ENCODE results near the gene MOB3A.

MOB3A gene

GRCh38 chr19:2122982-2123381 lies 26.9 kb upstream of the MOB3A start:
- no peak for DNase-seq

- no peak for DNase-seq
These were observed 26.1 kb upstream of the MOB3A start for GRCh38 chr19:2122251-2122650.

DNA sequence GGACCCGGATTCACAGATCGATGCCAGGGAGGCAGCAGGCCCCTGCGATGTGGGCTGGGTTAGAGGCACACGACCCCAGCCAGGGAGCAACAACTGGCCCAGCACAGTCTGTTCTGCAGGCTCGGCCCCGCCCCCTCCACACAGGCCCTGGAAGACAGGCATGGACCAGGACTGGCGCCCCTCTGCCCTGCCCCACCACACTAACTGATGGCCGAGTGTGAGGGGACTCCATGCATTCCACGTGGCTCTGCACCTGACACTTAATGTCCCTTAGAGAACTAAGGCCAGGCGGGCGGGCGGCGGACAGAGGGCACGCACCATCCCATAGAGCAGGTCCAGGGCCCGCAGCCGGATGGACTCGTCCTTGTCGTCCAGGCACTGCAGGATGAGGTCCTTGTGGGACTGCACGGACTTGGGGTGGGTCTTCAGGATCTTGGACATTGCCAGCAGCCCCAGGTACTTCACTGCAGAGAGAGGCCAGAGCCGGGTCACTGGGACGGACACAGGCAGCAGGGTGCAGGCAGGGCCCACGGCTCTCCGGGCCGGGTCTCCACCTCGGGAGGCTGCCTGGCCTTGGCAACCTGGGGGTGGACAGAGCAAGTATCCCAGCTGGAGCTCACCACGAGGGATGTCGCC lies 25.4 kb upstream of the MOB3A start:
- no peak for DNase-seq

DNA sequence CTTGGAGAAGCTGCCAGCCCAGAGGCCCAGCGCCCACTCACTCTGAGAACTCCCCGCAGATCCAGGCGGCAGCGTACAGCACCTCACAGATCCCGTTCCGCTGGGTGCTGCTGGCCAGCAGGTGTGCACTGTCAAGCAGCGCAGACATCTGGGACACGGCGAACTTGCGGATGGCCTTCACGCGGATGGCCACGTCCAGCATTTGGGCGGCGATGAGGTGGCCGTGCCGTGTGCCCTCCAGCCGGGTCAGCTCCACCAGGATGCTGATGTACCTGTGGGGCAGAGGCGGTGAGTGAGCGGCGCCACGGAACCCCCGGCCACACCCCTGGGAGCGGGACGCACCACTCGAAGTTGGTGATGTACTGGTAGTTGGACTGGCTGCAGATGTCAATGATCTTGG lies 24.7 kb upstream of the MOB3A start:
- DNase-seq: no peak

GRCh38 chr19:2119921-2120785 lies 24.0 kb upstream of the MOB3A start:
- DNase-seq: no peak

DNA sequence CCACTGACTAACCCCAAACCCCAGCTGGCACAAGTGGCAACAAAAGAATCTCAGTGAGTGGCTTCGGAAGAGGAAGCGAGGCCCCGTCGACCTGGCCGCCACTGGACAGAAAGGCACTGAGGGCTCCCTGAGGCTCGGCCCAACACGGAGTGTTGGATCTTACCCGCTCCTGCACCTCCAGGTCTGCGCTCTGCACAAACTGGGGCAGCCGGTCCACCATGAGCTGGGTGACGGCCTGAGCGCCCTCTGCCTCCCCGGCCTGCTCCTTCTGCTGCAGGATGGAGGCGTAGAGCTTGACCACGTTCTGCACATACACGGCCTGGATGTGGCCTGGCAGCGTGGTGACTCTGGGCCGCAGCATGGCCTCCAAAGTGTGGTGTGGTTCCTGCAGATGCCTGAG lies 22.3 kb upstream of the MOB3A start:
- no peak for DNase-seq

DNA sequence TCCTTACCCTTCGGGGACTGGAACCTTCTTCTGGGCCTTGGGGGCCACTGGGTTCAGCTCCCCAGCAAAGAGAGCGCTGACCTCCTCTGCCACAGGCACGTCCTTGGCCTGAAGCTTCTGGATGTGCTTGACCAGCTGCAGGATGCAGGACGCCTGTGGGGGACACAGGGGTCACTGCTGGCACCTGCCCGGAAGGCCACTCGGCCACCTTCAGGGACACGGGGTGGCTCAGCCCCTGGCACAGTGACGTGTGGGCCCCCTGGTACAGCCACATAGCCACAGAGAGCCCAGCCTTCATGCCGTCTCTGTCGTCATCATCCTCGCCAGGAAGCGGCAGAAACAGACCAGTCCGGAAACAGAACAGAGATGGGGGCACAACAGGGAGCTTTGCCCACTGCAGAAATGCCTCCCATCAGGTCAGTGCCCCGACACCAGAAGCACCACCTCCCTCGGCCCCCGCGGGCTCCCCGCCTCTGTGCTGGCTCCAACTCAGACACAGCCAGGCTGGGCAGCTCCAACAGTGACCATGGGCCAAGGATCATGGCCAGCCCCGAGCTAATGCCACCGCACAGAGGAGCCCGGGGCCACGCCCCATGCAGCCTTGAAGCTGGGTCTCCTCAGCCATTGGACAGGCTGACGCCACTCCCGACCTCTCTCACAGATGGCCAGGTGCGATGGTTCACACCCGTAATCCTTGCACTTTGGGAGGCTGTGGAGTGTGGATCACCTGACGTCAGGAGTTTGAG lies 21.3 kb upstream of the MOB3A start:
- DNase-seq: no peak

DNA sequence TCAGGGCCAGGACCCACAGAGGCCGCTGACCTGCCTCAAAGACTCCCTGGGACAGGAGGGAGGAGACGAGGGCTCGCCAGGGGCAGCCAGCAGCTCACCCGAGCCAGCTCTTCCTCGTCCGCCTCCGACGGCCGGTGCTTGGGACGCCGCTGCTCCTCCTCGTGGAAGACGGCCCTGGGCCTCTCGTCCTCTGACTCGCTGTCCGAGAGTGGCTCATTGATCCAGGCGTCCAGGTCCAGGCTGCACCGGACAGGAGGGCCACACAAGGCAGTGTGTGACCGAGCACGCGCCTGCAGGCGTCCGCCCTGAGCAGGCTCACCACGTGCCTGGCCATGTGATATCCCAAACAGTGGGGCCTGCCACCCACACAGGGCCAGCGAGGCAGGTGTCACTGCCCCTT lies 20.4 kb upstream of the MOB3A start:
- DNase-seq: no peak

DNA sequence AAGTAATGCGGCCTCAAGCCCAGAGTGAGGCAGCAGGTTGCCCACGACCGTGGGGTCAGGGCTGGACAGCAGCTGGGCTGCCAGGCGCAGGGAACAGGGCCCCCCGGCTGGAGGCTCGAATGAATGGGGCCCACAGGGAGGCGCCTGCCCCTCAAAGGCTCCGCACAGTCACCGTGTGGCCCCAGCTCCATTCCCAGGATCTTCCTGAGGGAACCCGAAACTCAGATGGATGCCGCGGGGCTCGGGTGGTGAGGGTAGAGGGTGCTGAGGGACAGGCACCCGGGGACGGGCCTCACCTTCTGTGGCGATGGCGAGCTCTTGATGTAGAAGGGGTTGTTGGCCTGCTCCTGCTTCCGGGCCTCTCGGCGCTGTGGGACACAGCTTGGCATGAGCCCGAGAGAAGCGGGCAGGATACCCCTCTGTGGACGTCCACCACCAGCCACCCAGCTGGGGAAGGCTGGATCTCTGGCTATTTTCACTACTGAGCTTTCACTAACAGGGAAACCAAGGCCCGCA lies 19.8 kb upstream of the MOB3A start:
- no peak for DNase-seq

GRCh38 chr19:2115324-2115723 lies 19.2 kb upstream of the MOB3A start:
- DNase-seq: no peak

GRCh38 chr19:2114821-2115220 lies 18.7 kb upstream of the MOB3A start:
- no peak for DNase-seq

DNA sequence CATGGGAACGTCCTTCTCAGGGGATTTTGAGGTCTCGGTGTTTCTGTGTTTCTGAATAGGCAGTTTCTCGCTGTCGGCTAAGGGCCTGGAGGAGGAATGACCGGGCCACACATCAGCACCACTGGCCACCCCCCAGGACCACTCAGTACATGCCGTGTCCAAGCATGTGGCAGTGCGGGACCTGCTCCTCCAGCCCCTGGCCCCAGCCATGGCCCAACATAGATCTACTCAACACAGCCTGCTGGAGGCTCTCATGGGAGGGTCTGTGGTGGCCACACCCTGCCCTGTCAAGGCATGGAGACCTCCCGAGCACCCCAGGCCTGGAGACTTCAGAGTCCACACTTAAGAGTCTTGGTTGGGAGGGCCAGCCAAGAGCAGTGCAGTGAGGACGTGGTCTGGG lies 18.1 kb upstream of the MOB3A start:
- no peak for DNase-seq

DNA sequence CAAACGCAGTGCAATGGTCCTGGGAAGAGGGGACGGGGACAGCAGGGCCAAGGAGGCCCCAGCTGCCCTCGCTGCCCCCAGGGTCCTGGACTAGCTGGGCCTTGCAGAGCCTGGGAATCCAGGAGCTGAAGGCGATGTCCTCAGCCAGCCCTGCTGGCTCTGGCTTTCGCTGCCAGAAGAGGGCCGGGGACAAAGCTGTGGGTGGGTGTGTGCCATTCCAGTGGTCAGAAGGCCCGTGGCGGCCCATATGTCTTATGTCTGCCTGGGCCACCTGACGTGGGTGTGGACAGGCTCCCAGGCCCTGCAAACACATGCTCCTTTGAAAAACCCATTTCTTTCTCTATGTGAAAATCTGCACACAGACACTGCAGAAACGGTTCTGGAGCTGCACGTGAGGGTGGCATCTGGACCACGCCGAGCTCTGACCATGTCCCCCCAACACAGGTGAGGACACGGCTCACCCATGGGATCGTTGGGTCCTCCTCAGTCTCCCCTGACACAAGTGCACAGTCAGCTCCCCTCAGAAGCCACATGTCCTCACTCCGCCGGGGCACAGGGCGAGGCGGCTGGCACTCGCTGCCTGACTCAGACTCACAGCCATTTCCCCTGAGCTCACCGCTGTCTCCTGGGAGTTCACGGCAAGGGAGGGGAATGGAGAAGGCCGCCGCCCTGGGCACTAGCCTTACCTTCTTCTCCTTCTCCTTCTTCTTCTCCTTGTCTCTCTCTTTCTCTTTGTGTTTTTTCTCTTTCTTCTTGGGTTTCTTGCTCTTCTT lies 17.5 kb upstream of the MOB3A start:
- DNase-seq: no peak

- DNase-seq: no peak
These were observed 16.6 kb upstream of the MOB3A start for GRCh38 chr19:2112516-2113320.

- no peak for DNase-seq
These were observed 15.8 kb upstream of the MOB3A start for GRCh38 chr19:2111886-2112285.

DNA sequence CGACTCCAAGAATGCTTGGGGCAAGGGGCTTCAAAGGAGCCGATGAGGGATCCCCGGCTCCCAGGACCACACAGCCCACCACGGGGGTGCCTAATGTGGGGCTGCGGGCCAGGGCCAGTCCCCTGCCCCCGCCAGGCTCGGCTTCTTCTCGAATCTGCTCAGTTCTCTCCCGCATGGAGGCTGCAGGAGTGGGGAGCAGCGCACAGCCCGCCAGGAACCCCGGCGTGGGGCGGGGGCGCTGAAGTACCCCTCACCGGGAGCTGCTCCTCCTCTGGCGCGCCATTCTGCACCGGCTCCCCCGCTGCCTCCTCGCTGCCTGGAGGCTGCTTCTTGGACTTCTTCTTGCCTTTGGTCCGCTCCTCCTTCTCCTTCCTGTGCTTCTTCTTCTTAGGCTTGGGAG lies 15.3 kb upstream of the MOB3A start:
- DNase-seq: no peak

- no peak for DNase-seq
These were observed 14.7 kb upstream of the MOB3A start for GRCh38 chr19:2110822-2111221.

GRCh38 chr19:2109046-2109864 lies 13.1 kb upstream of the MOB3A start:
- DNase-seq: no peak

- DNase-seq: no peak
These were observed 12.3 kb upstream of the MOB3A start for GRCh38 chr19:2108251-2109016.

DNA sequence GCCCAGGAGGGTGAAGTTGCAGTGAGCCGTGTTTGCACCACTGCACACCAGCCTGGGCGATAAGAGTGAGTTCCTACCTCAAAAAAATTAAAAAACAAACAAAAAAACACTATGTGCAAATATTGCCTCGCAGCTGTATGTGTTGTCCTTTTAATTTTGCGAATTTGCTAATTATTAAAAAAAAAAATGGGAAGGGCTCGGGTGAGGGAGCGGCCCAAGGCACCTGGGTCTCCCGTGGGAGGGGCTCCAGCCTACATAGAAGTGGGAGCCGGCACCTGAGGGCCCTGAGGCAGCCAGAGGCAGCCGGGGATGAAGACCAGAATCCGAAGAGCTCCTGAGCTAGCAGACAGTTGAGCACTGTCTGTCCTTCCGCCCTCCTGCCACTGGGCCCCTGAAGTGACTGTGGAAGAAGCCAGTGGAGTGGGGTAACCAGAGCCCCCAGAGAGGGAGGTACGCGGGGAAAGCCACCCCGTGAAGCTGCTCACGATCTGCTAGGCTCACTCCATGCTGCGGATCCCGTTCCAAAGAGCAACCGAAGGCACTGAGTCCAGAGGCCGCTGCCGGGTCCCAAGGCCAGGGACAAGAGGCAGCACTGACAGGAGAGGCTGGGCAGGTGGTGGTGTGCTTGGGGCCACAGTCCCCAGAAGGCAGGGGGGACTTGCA lies 7.0 kb upstream of the MOB3A start:
- no peak for DNase-seq
